22Rv1 (cell line): Measurements from ENCODE around the gene AOPEP.

Experiments
- ZFX ChIP-seq: fragments of 450-650 bp; IDR thresholded peaks from 2 replicates; pipeline ENCODE4 v1.6.1; 2017; ENCODE audit warnings: antibody characterized with exemption, borderline replicate concordance
- TF ChIP-seq, protein P1 (sequence below): fragments of 450-650 bp; IDR thresholded peaks from 2 replicates; pipeline ENCODE4 v1.5.1; 2017; ENCODE audit warnings: mild to moderate bottlenecking

DNA sequence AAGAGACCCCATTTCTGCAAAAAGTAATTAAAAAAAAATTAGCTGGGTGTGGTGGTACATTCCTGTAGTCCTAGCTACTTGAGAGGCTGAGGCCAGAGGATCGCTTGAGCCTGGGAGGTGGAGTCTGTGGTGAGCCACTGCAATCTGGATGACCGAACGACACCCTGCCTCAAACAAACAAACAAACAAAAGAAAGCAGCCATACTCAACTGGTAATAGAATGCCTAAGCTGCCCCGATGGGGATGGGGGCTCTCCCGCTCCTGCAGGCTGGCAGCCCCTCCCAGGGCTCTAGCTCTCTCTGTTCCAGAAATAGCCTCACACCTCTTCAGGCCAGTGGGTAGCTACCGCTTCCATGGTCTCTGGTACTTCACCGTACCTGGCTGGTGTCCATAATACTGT, 349.2 kb downstream of the AOPEP start:
- TF ChIP-seq, protein P1, sequence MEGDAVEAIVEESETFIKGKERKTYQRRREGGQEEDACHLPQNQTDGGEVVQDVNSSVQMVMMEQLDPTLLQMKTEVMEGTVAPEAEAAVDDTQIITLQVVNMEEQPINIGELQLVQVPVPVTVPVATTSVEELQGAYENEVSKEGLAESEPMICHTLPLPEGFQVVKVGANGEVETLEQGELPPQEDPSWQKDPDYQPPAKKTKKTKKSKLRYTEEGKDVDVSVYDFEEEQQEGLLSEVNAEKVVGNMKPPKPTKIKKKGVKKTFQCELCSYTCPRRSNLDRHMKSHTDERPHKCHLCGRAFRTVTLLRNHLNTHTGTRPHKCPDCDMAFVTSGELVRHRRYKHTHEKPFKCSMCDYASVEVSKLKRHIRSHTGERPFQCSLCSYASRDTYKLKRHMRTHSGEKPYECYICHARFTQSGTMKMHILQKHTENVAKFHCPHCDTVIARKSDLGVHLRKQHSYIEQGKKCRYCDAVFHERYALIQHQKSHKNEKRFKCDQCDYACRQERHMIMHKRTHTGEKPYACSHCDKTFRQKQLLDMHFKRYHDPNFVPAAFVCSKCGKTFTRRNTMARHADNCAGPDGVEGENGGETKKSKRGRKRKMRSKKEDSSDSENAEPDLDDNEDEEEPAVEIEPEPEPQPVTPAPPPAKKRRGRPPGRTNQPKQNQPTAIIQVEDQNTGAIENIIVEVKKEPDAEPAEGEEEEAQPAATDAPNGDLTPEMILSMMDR, result no peak
- no peak for TF ChIP-seq ZFX
